Stimulated activated CD8-positive, alpha-beta memory T cell treated with anti-CD3 and anti-CD28 coated beads, Interleukin-15, amount 100 ng/mL, for 4 hours (primary cell): ENCODE measurements around the gene SLC38A8.

ENCODE experiments used
- DNase-seq, 2 donors: peaks; one replicate each; pipeline ENCODE4 v3.0.0-alpha.2; 2020; ENCODE audit warnings: low read depth in 2 of 2

SLC38A8 gene

DNA sequence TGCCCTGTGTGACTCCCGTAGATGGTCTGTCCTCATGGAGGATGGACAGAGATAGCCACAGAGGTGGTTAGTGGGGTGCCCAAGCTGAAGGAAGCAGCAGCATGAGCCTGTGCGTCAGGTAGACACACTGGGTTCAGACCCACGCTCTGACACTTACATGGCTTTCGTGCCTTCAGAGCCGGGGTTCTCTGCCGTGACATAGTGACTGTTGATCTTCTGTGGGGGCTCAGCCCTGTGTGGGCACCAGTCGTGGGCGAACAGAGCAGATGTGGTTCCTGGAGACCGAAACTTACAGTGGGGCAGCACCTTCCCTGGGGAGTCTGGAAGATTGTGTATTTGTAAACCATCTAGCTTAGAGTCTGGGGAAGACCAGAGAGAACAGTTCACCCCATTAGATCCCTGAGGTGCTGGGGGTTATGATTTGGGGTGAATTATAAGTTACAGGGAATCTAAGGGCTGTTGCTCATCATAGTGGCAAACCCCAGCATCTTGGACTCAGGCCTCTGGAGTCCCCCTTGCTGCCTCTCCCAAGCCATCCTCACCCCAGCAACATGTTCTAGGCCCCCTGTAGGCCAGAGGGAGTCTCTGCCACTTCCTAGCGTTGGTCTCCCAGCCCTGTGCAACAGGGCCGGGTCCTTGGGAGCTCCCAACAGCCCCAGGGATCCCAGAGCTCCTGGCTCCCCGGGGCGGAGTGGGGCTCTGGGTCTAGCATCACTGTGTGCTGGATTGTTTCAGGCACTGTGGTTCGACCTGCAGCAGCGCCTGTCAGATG, 45.9 kb downstream of the SLC38A8 start:
- no peak for DNase-seq

DNA sequence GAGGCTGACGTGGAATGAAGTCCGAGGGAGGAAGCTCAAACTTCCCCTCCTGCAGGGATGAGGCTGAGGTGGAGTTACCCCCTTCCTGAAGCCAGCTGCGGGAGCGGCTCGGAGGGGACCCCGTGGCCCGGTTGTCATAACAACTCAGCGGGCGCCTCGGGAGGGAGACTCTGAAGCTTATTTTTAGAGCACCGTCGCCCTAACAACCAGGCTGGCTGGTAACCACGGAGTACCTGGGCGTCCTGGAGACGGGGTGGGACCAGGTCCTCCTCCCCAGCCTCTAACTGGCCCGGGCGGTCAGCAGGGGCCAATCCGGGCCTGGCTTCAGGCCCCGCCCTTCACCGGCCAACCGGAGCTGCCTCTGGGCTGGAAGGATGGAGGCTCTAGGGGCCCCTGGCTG, 46.8 kb downstream of the SLC38A8 start:
- DNase-seq, result no peak

DNA sequence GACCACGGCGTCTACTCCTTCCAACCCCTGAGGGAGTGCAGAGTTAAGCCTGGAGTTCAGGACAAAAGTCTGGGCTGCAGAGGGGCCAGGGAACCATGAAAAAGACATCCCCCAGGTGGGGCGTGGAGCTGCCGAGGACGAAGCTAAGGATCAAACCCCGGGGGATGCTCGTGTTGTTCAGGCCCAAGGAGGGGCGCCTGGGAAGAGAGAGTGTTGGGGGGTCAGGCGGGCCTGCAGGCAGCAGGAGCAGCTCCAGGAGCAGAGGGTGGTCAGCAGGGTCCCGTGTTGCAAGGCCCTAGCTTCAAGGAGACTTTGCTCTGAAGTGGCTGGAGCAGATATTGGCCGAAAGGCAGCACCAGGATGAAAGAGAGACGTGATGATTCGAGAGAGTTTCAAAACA, 47.9 kb downstream of the SLC38A8 start:
- no peak for DNase-seq

DNA sequence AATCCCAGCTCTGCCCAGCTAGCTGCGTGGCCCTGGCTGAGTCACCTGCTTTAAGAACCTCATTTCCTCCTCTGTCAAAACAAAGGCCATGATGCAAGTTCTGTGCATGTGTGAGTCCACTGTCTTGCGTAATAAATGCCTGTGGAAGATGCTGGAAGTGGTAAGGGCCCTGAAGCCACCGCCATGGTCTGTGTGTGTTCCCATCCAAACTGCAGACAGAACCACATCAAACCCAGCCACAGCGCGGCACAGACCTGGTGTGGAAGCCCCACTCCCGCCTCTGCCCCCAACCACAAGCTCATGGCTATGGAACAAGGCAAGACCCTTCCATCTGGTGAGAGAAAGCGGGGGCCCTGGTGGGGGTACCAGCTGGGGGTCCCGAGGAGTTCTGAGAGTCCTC, 48.5 kb downstream of the SLC38A8 start:
- no peak for DNase-seq

DNA sequence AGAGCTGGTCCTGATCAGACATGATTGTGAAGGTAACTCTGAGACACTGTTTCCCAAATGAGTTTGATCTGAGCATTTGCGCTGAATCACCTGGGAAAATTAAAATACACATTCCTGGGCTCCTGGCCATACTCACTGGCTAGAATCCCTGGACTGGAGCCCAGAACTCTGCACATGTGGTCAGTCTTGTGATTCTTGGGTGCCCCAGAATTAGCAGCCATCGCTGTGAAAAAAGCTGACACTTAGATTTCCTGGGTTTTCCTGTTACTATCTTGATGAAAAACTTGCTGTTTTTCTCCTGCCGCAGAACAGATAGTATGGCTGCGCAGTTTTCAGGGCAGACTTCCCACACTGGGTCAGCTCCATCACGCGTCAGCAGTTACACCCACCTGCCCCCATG, 50.0 kb downstream of the SLC38A8 start:
- DNase-seq, result no peak

DNA sequence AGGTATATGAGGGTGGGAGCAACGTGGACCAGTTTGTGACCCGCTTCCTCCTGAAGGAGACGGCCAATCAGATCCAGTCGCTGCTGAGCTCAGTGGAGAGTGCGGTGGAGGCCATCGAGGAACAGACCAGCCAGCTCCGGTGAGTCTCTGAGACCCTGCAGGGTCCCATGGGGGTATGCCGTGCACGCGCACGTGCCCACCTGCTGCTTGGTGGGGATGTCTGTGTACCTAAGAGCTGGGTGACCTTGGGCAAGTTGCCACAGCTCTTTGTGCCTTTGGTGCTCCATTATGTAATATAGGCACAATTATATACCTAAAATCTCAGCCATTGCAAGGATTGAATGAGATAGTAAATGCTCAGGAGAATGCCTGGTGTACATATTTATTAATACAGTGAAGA, 52.1 kb downstream of the SLC38A8 start:
- DNase-seq, result no peak

DNA sequence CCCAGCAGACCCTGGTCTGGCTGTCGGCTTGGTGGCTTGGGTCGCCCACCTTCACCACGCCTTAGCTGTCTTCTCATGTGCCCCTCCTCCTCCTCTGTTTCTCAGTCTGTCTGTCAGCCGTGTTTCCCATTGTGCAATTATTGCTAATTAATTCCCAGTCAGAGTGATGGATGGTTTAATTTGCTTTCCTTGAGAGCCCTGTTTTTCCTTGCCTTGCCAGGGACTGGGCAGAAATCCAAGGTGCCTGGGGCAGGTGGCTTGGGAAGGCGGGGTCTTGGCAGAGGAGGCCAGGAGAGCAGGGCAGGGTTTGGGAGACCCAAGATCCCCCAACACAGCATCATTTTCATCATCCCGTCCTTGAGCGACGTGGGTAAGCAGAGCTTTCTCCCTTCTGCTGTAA, 53.3 kb downstream of the SLC38A8 start:
- no peak for DNase-seq

DNA sequence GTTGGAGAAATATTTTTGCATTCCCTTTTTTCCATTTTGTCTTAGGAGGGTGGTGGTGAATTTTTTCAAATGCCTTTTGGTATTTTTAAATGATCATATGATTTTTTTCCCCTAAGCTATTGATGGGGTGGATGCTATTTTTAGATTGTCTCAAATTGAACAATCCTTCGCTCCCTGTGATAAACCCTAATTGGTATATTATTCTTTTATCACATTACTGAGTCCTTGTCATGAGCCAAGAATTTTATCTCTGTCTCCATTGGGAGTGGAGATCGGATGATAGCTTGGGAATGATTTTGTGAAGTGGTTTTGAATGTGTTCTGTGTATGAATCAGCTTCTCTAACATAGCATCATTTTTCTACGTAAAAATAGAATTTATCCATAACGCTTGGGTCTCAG, 59.1 kb downstream of the SLC38A8 start:
- no peak for DNase-seq

DNA sequence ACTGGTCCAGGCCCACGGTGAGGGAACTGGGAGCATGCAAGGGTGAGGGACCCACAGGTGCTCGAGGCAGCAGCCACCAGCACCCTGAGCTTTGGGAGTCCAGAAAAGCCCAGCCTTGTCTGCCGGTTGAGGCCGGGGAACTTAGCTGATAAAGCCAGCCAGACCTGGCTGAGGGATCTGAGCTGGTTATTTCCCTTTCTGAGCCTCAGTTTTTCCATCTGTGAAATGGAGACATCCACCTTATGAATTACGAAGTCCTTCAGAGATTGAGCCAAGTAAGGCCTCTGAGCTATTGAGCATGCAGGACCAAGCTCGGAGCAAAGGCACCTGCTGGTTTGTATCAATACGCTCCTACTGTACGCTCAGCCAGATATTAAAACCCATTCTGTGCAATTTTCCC, 60.8 kb downstream of the SLC38A8 start:
- DNase-seq, result no peak

DNA sequence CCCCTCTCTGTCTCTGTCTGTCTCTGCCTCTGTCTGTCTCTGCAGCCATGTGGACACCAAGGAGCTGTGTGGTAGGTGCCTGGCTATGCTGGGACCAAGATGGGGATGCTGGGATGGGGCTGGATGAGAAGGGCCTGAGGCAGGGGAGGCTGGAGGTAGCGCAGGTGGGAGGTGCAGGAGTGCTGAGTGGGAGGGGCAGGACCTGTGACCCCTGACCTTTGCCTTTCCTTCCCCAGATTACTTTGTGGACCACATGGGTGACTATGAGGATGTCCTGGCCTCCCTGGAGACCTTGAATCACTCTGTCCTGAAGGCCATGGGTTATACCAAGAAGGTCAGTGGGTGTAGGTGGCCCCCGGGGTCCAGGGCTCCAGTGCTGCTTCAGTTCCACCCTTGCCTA, 61.8 kb downstream of the SLC38A8 start:
- no peak for DNase-seq

DNA sequence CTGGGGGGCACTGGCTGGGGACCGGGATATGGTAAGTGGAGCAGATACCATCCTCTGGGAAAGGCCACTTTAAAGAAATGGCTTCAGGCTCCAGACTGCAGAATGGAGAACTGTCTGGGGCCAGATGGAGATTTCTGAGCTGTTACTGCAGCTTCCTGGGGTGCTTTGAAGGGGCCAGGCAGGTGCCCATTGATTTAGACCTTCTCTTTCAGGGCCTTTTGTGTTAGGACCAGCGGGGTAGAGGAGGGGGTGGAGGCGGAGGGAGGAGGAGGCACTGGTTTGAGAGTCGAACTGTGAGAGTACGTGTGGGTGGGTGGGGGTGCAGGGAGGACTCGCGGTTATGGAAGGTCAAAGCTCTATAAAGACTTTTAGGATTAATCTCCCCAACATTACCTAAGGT, 63.2 kb downstream of the SLC38A8 start:
- DNase-seq, result no peak

DNA sequence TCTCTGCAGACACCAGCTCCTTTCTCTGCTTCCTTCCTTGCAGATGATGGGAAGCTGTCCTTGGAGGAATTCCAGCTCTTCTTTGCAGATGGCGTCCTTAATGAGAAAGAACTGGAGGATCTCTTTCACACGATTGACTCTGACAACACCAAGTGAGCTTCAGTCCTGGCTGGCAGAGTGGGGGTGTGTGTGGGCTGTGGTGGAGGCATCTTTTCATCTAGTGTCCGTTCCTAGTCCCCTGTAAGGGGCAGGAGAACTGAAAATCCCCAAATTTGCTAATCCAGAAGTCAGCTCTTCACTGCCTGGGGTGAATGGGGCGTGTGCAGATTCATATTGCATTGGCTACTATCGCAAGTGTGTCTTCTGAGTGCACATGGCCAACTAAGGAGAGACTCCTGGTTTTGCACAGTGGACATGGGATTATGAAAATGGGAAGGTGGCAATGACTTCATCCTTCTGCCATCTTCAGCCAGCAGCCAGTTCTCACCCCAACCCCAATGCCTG, 64.1 kb downstream of the SLC38A8 start:
- no peak for DNase-seq

DNA sequence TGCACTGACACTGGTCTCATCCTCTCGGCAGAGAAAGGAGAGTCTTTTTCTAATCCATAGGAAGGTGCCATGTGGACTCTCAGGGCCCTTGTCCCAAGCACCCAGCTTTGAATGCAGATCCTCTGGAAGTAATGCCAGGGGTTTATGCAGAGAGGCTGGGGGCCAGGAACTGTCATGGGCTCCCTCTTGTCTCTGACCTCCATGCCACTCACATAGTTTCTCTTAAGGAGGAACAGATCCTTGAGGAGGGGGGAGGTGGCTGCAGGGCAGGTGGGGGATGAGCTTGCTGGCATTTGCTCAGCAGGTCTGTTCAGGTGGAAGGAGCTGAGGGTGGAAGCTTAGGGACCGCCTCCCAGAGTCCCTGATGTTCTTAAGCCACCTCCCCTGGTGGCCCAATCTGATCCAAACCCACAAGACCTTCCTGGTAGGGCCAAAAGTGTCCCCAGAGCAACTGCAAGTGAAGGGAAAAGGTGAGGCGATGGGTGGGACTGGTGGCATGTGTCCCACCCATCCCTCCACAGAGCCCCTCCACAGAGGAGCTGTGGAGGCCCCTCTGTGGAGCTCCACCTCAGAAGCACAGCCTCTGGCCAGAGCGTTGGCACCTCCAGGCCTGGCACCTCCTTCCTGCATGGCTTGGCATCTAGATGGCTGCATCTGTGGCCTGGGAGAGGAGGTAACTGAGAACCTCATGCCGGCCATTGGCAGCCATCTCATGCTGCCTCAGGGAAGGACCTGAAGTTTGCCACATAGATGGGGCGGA, 65.4 kb downstream of the SLC38A8 start:
- no peak for DNase-seq

DNA sequence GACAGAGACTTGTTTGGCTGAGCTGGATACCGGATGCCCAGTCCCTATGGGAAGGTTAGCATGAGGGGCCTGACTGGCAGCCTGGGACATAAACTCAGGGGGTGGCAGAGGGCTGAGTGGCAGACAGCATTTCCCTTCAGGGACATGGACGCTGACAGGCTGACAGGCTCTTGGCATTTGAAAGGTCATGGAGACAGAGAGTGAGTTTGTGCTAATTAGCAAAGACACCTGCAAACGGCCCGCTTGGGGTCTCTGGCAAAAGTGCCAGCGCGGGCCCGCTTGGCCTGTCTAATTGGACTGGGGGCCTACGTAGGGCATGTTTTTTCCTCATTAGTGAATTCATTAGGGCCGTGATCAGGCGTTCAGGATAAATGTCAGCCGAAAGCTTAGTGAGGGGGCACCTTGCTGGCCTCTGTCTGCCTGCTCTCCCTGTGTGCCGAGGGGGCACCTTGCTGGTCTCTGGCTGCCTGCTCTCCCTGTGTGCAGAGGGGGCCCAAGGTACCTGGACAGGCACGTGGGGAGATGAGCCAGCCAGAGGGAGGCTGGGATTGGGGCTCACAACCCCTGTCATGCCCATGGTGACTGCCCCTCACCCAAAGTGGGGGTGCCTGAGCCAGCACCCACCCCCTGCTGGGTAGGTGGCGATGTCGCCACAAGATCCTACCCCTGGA, 66.9 kb downstream of the SLC38A8 start:
- DNase-seq, result no peak

DNA sequence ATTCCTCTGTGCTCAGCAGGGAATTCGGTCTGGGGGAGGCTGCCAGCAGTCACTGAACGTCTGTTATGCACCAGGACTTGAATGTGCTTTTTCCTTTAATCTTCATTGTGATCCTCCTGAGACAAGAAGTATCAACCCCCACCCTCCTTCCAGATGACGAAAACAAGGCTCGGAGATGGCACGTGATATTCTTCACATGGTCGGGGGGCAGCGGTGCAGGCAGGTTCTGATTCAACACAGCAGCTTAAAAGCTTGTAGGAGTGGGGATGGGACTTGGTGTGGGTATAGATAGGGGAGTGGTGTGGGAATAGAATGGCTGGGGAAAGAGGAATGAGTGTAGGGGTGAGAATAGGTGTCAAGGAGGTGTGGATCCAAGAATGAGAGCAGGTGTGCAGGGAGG, 68.1 kb downstream of the SLC38A8 start:
- DNase-seq, result no peak

DNA sequence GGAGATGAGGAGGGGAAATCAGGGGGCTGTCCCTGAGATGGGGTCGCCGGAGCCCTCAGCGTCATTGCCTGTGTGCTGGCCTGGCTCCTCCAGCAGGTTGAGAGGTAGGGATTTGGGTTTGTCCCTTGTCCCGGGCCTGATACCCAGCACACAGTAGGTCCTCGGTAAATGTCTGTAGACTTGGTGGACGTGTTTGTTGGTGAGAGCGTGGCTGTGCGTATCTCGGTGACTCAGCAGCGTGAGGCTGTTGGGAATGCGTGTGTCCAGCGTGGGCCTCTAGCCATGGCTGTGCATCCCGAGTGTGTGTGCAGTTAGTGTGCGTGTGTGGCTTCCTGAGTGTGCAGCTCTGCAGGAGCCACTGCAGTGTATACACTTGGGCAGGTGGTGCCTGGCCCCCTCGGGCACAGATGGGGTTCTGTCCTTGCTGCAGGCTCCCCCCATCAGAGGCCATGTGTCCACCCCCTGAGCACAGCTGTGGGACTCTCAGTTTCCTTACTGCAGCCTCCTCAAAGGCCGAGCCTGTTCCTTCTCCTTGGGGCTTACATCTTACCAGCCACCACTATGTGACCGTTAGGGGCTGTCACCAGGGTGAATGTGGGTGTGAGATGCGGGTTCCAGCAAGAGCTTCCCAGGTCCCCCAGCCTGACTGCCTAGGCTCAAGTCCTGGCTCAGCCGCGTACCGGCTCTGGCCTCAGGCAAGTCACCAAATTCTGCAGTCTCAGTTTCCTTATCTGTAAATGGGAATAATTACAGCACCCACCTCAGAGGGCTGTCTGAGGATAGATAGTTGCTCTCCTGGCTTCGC, 68.8 kb downstream of the SLC38A8 start:
- no peak for DNase-seq

DNA sequence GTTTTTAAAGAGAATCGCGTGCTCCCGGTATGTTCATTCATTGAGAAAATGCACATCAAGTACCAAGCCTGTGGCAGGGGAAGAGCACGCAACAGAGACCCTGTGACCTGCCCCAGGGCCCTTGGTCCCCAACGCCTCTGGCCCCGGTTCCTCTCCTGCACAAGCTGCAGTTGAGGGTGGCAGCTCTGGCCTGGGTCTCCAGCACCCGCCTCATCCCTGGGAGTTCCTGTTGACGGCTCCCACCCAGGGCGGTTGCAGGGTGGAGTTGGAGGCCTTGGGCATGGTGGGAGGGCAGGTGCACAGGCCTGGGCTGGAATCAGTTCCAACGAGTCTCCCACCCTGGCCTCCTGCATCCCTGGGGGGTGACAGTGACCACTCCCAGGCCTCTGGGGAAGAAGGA, 69.5 kb downstream of the SLC38A8 start:
- DNase-seq, result no peak

DNA sequence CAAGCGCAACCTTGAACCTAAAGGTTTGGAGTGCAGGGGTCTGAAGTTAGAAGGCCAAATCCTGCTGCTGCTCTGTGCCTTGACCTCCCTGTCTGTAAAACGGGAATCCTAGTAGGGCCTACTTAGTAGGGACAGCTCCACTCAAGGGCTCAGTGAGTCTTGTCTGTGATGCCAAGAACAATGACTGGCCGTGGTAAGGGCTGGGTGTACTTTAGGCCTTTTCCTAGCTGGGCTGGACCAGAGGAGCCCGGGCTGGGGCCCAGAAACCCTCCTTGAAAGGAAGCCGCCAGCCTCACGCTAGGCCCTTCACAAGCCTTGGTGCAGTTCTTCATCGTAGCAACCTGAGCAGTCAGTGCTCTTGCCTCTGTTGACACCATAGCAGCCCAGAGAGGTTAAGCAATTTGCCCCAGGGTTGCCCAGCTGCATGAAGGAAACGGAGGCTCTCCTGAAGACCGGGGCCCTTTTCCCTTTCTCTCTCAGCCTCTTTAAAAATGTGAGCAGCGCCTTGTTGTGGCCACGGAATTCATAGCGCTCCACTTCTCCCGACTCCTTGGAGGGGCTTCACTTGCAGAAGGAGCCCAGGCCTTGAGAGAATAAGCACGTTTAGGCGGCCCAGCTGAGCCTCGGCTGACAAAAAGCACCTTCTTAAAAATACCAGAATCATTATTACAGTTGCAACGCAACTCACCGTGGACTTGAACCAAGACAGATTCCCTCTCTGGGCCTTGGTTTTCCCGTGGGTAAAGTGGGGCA, 70.2 kb downstream of the SLC38A8 start:
- DNase-seq, result no peak

DNA sequence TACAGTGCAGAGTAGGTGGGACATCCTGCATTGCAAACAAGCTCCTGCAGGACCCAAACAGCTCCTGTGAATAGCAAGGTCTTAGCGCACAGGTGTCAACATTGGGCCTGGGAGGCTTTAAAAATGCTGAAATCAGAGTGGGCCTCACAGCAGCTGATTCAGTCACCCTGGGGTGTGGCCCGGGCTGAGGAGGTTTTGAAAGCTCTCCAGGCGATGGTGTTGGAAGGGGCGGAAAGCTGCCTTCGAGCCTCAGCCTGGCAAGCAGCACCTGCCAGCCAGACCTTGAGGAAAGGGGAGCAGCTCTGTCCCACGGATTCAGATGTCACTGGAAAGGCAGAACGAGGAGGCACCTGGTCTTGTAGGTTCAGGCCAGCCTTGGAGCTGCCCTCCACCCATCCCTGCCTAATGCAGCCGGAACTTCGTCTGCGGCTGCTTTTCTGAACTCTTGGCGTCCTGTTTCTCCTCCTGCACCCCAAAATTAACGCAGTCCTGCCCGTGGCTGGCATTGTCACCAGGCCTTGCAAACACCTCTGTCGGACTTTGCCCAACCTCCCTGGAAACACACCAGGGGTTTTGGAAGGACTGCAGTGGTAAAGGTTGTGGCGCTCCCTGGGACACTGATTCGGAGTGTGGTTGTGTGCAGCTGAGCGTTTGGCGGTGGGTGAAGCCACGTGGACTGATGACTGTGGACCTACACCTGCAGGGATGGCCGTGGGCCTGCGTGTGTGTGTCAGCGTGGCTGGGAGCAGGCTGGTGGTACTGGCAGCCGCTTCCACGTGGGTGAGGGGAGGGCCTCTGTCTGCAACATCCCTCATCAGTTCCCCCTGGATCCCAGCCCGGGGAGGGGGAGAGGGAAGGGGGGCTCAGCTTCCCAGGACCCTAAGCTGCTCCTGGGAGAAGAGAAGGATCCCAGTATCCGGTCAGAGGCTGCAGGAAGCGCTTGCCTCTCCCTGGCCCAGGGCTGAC, 71.1 kb downstream of the SLC38A8 start:
- no peak for DNase-seq

DNA sequence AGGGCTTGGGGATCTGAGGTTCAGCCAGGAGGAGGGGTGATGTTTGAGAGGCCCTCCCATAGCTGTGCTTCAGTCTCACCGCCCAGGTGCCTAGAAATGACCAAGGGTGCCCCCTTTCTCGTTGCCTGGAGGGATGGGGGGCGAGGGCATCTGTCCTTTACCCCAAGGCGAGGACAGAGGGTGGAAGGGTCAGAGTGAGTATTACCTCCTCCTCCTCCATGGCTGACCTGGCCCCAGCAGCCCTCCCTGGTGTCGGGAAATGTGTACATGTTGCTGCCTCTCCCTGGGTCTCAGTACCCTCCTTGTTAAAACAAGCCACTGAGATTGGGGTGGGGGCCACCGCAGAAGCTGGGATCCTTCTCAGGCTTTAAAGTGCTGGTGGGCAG, 72.2 kb downstream of the SLC38A8 start:
- no peak for DNase-seq
